Suppressor macrophage treated with lipopolysaccharide for 1 hour (primary cell): ENCODE results near the gene AMPD2.

Experiments used
- DNase-seq, 3 donors: peaks; one replicate each; pipeline ENCODE4 v3.0.0-alpha.2; 2020 to 2022

AMPD2 gene

DNA sequence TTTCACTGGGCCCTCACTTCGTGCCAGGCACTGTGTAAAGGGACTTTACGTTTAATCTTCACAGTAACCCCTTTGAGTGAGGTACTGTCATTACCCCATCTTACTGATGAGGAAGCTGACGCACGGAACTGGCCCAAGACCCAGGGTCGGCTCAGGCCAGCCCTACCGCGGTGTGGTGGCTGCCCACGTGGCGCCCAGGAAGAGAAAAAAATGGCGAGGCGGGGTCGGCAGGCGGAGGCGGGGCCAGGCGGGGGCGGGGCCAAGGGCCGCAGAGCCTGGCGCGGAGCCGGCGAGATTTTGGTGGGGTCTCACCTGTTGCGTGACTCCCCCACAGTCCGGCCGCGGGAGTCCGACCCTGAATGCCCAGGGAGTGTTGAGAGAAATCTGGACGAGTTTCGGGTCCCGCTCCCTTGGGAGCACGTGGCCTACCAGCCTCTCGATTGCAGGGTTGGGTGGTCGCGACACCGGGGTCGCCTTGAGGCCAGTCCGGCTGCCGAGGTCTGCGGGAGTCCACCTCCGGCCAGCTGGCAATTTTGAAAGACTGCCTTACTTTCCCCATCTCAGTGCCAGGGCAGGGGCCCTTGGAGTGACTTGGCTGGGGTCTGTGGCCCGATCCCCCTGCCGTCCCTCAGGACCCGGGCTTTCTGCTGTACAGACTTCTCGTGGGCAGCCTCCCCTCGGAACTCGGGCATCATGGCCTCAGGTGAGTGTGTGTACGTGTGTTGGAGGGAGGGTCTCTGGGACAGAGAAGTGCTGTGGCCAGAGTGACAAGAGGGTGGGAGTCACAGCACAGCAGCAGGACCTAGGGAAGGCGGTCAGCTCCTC, at the start of gene AMPD2, which contains the start of gene GNAT2:
TSS of gene AMPD2 (plus strand) at position 262 of the 825 bp plus-strand sequence. CDS start 1,339 bp downstream, outside the sequence.
TSS of gene GNAT2 (minus strand) at position 41 of the 825 bp plus-strand sequence. CDS start 6,746 bp downstream, outside the sequence.
- DNase-seq, result peak; percentile 95 to 97 (median 97)

DNA sequence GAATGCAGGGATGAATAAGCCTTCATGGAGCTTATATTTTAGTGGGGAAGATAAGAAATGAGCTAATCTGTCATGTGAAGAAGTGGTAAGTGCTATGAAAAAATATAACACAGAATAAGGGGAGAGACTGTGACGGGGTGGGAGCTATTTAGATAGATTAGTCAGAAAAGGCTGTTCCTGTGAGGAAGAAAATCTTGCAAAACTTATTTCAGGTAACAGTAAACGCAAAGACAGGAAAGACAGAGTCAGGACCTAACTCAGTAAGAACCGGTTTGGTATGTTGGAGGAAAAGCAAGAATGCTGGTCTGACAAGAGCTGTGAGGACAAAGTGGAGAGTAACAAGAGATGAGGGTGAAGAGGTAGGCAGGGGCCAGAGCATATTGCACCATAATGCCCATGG, 49.2 kb upstream of the AMPD2 start:
- no peak for DNase-seq

GRCh38 chr1:109573785-109574184, 45.9 kb upstream of the AMPD2 start:
- DNase-seq, result peak; percentile 61 to 80 (median 78)

DNA sequence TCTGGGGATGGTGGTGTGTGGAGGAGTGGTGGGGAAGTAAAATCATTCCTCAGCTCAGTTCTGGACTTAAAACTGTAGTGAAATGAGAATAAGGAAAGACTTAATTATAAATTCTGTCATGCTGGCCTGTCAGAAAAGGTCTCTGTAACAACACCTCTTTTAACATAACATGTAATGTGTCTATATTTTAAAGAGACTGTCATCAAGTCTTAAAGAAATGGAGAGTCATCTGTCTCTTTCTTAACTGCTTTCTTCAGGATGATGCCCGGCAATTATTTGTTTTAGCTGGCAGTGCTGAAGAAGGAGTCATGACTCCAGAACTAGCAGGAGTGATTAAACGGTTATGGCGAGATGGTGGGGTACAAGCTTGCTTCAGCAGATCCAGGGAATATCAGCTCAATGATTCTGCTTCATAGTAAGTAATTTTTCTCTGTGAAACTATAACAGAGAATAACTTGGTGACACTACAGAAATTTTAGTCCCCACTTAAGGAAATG, 40.6 kb upstream of the AMPD2 start:
- no peak for DNase-seq

DNA sequence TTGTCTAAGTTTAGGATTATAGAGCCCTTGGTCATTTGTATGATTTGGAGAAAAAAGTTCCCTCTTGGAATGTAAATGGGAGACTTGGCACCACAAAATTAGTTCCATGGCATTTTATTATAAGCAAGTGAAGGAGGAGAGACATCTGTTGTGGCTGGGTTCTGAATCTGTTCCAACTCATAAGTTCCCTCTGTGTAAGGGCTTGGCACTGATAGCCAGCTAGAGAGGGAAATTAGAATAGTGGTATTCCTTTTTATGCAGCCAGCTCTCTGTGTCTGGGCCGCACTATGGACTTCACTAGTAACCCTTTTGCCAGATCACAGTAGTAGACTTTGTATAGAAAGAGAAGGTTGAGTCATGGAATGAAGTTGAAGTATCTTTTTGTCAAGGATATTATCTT, 40.1 kb upstream of the AMPD2 start:
- DNase-seq, result no peak

- no peak for DNase-seq
Measured at GRCh38 chr1:109582021-109582420, 37.6 kb upstream of the AMPD2 start.

GRCh38 chr1:109584766-109585165, 34.9 kb upstream of the AMPD2 start:
- DNase-seq, result no peak

- DNase-seq, result no peak
Measured at GRCh38 chr1:109586055-109586454, 33.6 kb upstream of the AMPD2 start.

- no peak for DNase-seq
Measured at GRCh38 chr1:109589177-109589576, 30.5 kb upstream of the AMPD2 start.

DNA sequence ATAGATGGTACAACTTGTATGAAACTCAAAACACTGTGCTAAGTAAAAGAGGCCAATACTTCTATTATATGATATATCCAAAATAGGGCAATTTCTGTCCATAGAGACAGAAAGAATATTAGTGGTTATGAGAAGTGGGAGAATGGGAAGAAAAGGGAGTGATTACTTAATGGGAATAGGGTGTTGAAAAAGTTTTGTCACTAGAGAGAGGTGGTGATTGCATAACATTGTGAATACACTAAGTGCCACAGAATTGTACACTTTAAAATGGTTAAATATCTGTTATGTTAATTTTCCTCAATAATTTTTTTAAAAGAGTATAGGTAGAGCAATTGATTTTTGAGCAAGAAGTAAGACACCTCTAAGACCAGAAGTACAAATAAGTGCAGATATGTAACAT, 30.0 kb upstream of the AMPD2 start:
- DNase-seq, result no peak

DNA sequence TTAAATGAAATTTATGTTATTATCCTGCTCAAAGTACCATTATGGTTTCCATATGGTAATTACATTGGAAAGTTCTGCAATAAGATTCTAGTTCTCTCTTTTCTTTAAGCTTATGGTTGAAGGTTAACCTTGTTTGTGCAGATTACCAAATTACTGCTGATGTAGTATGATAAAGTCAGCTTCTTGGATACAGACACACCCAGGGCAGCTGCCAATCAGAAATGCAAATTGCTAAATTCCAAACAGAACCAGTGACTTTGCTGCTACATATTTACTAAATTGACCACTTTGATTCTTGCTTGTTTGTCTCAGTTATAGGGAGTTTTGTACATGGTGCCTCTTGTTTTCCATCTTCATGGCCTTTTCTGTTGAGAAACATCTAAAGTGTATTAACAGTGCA, 26.7 kb upstream of the AMPD2 start:
- no peak for DNase-seq

GRCh38 chr1:109595531-109595930, 24.1 kb upstream of the AMPD2 start:
- peak in 2 of 3 donors; percentile 35 to 38 for DNase-seq

DNA sequence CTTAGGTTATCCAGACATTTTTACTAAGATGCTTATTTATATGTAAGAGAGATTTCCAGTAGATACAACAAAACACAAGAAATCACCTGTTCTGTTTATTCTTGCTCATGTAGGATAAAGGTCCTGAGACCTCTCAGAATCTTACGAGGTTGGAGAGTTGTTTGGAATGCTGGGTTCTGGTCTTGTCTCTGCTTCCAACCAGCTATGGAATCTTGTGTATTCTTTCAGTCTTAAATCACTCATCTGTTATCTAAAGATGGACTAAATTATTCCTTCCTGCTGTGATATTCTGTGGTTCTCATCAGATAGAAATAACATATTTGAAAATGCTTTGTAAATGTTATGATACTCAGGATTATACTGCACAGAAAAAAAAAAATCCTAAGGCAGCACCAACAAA, 21.5 kb upstream of the AMPD2 start:
- no peak for DNase-seq

- no peak for DNase-seq
Measured at GRCh38 chr1:109598655-109599054, 21.0 kb upstream of the AMPD2 start.

DNA sequence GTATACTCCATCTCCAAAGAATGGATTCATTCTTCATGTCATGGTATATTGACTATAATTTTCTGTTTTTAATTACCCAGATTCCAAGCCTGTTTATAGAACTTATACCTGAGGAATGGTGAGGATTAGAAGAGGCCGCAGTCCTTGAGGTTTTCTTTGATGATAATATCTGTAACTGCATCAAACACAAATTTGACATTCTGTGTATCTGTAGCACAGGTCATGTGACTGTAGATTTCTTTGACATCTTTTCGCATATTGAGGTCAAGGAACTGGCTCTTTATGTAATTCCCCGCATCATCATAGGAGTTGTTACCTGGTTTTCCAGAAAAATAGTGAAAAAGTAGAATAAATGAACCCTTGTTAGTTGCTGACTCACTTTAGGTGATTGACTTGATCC, 16.4 kb upstream of the AMPD2 start:
- no peak for DNase-seq

GRCh38 chr1:109605381-109605780, 14.3 kb upstream of the AMPD2 start:
- peak in 2 of 3 donors; percentile 33 to 51 for DNase-seq

GRCh38 chr1:109609881-109610280, 9.8 kb upstream of the AMPD2 start:
- no peak for DNase-seq

GRCh38 chr1:109610609-109611307, 8.9 kb upstream of the AMPD2 start:
- no peak for DNase-seq

DNA sequence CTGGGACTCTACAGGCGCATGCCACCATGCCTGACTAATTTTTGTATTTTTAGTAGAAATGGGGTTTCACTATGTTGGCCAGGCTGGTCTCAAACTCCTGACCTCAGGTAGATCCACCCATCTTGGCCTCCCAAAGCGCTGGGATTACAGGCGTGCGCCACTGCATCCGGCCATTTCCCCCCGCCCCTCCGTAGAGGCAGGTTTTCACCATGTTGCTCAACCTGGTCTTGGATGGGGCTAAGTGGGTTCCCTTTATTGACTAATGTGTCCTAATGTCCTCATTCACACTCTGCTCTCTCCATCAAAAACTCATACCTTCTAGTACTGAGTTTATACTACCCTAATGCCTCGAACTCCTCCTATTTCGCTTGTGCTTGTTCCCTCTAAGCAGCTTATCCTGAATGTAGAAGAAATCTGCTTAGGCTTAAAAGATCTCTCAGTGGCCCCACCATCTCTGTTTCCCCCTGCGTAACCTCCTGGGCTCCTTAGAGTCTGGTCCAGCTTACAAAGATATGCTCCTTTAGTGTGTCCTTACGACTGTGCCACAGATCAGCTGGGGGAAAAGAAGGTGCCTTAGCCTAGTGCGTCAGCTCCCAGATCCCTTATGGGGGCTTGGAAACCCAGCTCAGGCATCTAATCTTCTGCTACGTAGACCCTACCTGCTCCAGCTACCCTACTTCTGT, 8.2 kb upstream of the AMPD2 start:
- DNase-seq, result no peak

- no peak for DNase-seq
Measured at GRCh38 chr1:109613361-109614147, 6.1 kb upstream of the AMPD2 start.

GRCh38 chr1:109615879-109616278, 3.8 kb upstream of the AMPD2 start:
- DNase-seq, result peak; percentile 91 to 97 (median 94)

DNA sequence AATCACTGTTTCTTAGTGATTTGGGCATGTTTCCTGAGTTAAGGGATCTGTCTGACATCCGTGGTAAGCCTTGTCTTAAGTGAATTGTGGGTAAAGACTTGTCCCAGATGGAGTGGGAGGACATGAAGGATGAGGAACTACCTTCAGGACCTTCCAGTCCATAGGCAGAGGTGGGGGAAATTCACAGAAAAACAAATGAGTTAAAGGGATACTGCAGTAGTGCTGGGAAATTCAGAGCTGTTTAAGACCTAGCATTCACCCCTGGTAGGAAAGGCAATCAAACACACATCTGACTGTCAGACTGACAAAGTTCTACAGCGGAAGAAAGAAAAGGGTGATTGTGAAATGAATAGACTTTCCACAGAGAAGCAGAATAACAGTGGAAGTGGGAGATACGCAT, 3.2 kb upstream of the AMPD2 start:
- peak; percentile 86 to 94 (median 90) for DNase-seq
